ENCODE data around the gene GABBR2. TPM values are rescaled to one million over a fixed set of nuclear protein-coding genes. Genes with fewer than 3 reads are reported as not detected.

Gene GABBR2
- total RNA-seq, 1 experiment from 2014 or later, result 6.3 TPM

DNA sequence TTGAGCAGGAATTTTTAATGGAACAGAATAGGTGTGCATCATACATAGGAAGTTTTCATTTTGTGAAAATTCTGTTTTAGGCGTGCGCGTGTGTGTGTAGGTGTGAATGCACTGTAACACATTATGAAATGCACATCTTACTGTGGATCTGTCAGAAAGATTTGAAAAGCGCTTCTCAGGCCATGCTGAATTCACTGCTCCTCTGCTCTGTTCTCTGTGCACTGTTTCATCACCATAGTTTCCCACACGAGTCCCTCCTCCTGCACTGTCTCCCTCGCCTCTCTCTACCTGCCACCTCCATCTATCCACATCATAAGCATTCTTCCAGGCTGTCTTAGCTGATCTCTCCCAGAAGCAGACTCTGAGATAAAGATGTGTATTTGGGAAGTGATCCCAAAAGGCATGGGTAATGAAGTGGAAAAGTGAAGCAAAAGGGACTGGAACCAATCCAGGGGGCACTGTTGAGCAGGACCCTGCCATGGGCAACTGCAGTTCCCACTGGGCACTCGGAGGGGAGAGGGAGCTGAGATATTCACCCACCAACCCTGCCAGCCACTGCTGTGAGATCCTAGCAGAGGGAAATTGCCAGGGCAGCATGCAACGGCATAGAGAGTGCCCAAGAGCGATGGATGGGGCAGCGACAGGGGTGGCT lies 65.9 kb downstream of the GABBR2 start:
- CTCF ChIA-PET, result no interaction called here
- intact Hi-C loops (cut with micrococcal nuclease; ENCODE audit: unreplicated experiment), result no loop called here
- no peaks in the 10 kb centered on the region for H3K9me3 ChIP-seq (ENCODE audit: control insufficient read depth, insufficient read depth, low read depth, low read length)
- no peaks in the 10 kb centered on the region for H3K27me3 ChIP-seq (ENCODE audit: control insufficient read depth, insufficient read depth, low read length)
- no peak for ATAC-seq
- TF ChIP-seq, protein P1, sequence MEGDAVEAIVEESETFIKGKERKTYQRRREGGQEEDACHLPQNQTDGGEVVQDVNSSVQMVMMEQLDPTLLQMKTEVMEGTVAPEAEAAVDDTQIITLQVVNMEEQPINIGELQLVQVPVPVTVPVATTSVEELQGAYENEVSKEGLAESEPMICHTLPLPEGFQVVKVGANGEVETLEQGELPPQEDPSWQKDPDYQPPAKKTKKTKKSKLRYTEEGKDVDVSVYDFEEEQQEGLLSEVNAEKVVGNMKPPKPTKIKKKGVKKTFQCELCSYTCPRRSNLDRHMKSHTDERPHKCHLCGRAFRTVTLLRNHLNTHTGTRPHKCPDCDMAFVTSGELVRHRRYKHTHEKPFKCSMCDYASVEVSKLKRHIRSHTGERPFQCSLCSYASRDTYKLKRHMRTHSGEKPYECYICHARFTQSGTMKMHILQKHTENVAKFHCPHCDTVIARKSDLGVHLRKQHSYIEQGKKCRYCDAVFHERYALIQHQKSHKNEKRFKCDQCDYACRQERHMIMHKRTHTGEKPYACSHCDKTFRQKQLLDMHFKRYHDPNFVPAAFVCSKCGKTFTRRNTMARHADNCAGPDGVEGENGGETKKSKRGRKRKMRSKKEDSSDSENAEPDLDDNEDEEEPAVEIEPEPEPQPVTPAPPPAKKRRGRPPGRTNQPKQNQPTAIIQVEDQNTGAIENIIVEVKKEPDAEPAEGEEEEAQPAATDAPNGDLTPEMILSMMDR (IDR thresholded peaks at IDR 0.05), result peak; percentile 28; the same call in 1 of the 2 replicates
- TF ChIP-seq TCF7L2 (IDR thresholded peaks at IDR 0.05; ENCODE audit: low read depth, low read length), result no peak
- BruUV-seq (replicated peaks), result no TSS peak
- no peak for DNase-seq (ENCODE audit: low read depth, low spot score)
- no peak overlapping the region for H3K27ac ChIP-seq (ENCODE audit: low read length)
- POLR2A ChIA-PET, result no interaction called here
- no peaks in the 10 kb centered on the region for H3K4me1 ChIP-seq (ENCODE audit: control insufficient read depth, insufficient read depth, low read length)
- no peak overlapping the region for H3K4me3 ChIP-seq (ENCODE audit: low read depth in 2 of 2, low read length in 2 of 2)
- in situ Hi-C loops (cut with HindIII; ENCODE audit: low pct_unique_long_range_greater_than_20kb, low sequenced_read_pairs), result no loop called here
- no peaks in the 10 kb centered on the region for H3K36me3 ChIP-seq (ENCODE audit: control insufficient read depth, insufficient read depth, low read length)

DNA sequence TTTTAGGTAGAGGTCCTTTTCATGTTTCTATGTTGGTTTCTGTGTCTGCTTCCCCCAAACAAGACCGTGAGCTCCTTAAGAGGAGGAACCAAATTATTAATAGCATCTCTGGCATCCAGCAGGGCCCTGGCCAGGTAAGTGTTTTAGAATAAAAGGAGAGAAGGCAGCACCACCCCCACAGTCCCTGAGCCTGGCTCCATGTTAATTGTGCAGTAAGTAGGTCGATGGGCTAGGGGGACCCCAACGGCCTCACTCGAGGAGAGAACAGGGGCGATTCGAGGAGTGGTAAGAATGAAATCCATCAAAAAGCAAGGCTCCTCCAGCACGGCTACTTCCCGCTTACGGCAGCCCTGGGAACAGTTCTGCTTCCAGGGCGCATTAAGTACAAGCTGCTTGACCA lies 67.0 kb downstream of the GABBR2 start:
- no peaks in the 10 kb centered on the region for H3K4me1 ChIP-seq (ENCODE audit: control insufficient read depth, insufficient read depth, low read length)
- H3K9me3 ChIP-seq (ENCODE audit: control insufficient read depth, insufficient read depth, low read depth, low read length), result no peaks in the 10 kb centered on the region
- intact Hi-C loops (cut with micrococcal nuclease; ENCODE audit: unreplicated experiment), result no loop called here
- BruUV-seq (replicated peaks), result no TSS peak
- no peak overlapping the region for H3K4me3 ChIP-seq (ENCODE audit: low read depth in 2 of 2, low read length in 2 of 2)
- DNase-seq (ENCODE audit: low read depth, low spot score) (no peak), ATAC-seq (no peak)
- no peaks in the 10 kb centered on the region for H3K27me3 ChIP-seq (ENCODE audit: control insufficient read depth, insufficient read depth, low read length)
- ChIA-PET POLR2A (no interaction called here), CTCF (no interaction called here)
- TF ChIP-seq TCF7L2 (IDR thresholded peaks at IDR 0.05; ENCODE audit: low read depth, low read length) (no peak), SIN3A (IDR thresholded peaks at IDR 0.05; ENCODE audit: borderline replicate concordance, insufficient read depth, low read depth, low read length) (no peak), POLR2AphosphoS5 (IDR thresholded peaks at IDR 0.05; ENCODE audit: low read depth, low read length) (no peak)
- TF ChIP-seq, protein P2, sequence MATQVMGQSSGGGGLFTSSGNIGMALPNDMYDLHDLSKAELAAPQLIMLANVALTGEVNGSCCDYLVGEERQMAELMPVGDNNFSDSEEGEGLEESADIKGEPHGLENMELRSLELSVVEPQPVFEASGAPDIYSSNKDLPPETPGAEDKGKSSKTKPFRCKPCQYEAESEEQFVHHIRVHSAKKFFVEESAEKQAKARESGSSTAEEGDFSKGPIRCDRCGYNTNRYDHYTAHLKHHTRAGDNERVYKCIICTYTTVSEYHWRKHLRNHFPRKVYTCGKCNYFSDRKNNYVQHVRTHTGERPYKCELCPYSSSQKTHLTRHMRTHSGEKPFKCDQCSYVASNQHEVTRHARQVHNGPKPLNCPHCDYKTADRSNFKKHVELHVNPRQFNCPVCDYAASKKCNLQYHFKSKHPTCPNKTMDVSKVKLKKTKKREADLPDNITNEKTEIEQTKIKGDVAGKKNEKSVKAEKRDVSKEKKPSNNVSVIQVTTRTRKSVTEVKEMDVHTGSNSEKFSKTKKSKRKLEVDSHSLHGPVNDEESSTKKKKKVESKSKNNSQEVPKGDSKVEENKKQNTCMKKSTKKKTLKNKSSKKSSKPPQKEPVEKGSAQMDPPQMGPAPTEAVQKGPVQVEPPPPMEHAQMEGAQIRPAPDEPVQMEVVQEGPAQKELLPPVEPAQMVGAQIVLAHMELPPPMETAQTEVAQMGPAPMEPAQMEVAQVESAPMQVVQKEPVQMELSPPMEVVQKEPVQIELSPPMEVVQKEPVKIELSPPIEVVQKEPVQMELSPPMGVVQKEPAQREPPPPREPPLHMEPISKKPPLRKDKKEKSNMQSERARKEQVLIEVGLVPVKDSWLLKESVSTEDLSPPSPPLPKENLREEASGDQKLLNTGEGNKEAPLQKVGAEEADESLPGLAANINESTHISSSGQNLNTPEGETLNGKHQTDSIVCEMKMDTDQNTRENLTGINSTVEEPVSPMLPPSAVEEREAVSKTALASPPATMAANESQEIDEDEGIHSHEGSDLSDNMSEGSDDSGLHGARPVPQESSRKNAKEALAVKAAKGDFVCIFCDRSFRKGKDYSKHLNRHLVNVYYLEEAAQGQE (IDR thresholded peaks at IDR 0.05; ENCODE audit: insufficient read depth in 1 of 2, low read depth in 2 of 2, low read length in 1 of 2), result no peak
- TF ChIP-seq, protein P1 (IDR thresholded peaks at IDR 0.05), result no peak
- no peak overlapping the region for H3K27ac ChIP-seq (ENCODE audit: low read length)
- in situ Hi-C loops (cut with HindIII; ENCODE audit: low pct_unique_long_range_greater_than_20kb, low sequenced_read_pairs), result no loop called here
- H3K36me3 ChIP-seq (ENCODE audit: control insufficient read depth, insufficient read depth, low read length), result no peaks in the 10 kb centered on the region
